GM21786 (cell line): ENCODE measurements around the gene NTM.
"Not testable (repeated sequence)": the region's sequence is repeated elsewhere in the genome, so short reads cannot be mapped to it uniquely, and the experiment has no call there.

Experiments
- ATAC-seq: cut with Tn5 transposase; IDR thresholded peaks from one replicate; pipeline ENCODE4 v1.9.1; 2021; ENCODE audit not compliant: unreplicated experiment

Gene NTM

GRCh38 chr11:132361011-132361550 lies 990.7 kb downstream of the NTM start:
- no peak for ATAC-seq

- ATAC-seq = no peak
These were observed 995.2 kb downstream of the NTM start for GRCh38 chr11:132365650-132366049.

- no peak for ATAC-seq
These were observed 996.9 kb downstream of the NTM start for GRCh38 chr11:132367293-132367692.

GRCh38 chr11:132370114-132370513 lies 999.7 kb downstream of the NTM start:
- not testable (repeated sequence) for ATAC-seq

- ATAC-seq = no peak
These were observed 1003.2 kb downstream of the NTM start for GRCh38 chr11:132373405-132374143.

GRCh38 chr11:132379540-132379939 lies 1009.1 kb downstream of the NTM start:
- ATAC-seq = no peak
